GM23338 (cell line): ENCODE data around the gene LMNA.

Experiments
- CREB1 ChIP-seq: fragments of 250-450 bp; sonication (Bioruptor Pico); IDR thresholded peaks from 2 replicates; pipeline ENCODE4 v1.5.0; 2020; ENCODE audit warnings: low read depth, mild to moderate bottlenecking, moderate library complexity
- CTCF ChIP-seq, 2 experiments: fragments of 200-600 bp in 1 of 2; sonication (generic) in 1 of 2; conservative IDR thresholded peaks; 2 replicates each; pipeline versions ENCODE4 v1.5.1 to v1.6.1; 2016 to 2017; ENCODE audit warnings: antibody characterized with exemption in 2 of 2, low read depth in 2 of 2, mild to moderate bottlenecking in 2 of 2, moderate library complexity in 1 of 2
- EZH2 ChIP-seq: fragments of 200-600 bp; sonication (generic); IDR thresholded peaks from one replicate; pipeline ENCODE4 v1.8.0; 2017; ENCODE audit warnings: antibody characterized with exemption, mild to moderate bottlenecking, low read depth; ENCODE audit not compliant: unreplicated experiment
- EZH2phosphoT487 ChIP-seq: fragments of 200-600 bp; sonication (generic); IDR thresholded peaks from one replicate; pipeline ENCODE4 v1.8.1; 2018; ENCODE audit warnings: antibody characterized with exemption; ENCODE audit not compliant: unreplicated experiment
- ZNF114 ChIP-seq: fragments of 250-450 bp; sonication (Bioruptor Pico); IDR thresholded peaks from 2 replicates; pipeline ENCODE4 v1.5.0; 2020; ENCODE audit warnings: mild to moderate bottlenecking, moderate library complexity

DNA sequence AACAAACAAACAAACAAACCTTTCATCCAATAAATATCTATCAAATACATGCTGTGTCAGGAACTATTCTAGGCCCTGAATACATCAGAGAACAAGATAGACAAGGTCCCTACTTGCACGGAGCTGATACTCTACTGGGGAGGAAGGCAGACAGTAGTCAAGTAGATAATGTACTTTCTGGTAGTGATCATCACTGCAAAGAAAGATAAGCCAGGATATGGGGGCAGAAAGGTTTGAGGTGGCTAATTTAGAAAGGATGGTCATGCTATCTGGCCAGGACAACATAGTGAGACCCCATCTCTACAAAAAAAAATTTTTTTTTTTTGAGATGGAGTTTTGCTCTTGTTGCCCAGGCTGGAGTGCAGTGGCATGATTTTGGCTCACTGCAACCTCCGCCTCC lies 22.9 kb upstream of the LMNA start:
- no peak for TF ChIP-seq CREB1
- no peak for TF ChIP-seq CTCF (conservative IDR thresholded peaks at IDR 0.05; ENCODE audit: low read depth in 2 of 2)
- TF ChIP-seq EZH2, result no peak
- TF ChIP-seq ZNF114 (CRISPR knock-in tag), result no peak
- no peak for TF ChIP-seq EZH2phosphoT487
